ENCODE results near the gene RFTN1.

The RFTN1 gene

DNA sequence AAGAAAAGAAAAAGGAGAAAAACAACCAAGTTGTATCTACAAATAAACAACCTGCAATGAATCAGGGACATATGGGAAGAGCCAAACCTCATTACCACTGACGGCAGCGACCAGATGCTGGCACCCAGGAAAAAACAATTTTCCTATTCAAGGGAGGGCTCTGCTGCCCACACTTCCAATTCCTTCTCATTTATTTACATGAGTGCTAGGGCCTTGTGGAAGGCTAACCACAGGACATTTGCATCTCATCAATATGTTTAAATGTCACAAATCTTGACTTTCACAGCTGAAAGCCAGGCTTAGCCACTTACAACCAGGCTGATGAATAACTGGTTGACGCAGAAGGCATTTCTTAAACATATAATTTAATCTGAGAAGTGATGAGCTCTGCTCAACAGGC is 36.0 kb downstream of the RFTN1 start:
- TF ChIP-seq, protein P1, sequence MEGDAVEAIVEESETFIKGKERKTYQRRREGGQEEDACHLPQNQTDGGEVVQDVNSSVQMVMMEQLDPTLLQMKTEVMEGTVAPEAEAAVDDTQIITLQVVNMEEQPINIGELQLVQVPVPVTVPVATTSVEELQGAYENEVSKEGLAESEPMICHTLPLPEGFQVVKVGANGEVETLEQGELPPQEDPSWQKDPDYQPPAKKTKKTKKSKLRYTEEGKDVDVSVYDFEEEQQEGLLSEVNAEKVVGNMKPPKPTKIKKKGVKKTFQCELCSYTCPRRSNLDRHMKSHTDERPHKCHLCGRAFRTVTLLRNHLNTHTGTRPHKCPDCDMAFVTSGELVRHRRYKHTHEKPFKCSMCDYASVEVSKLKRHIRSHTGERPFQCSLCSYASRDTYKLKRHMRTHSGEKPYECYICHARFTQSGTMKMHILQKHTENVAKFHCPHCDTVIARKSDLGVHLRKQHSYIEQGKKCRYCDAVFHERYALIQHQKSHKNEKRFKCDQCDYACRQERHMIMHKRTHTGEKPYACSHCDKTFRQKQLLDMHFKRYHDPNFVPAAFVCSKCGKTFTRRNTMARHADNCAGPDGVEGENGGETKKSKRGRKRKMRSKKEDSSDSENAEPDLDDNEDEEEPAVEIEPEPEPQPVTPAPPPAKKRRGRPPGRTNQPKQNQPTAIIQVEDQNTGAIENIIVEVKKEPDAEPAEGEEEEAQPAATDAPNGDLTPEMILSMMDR (IDR thresholded peaks at IDR 0.05; ENCODE audit: low read depth, low read length), result no peak
- no peak overlapping the region for H3K4me3 ChIP-seq (ENCODE audit: low read depth, low read length)

DNA sequence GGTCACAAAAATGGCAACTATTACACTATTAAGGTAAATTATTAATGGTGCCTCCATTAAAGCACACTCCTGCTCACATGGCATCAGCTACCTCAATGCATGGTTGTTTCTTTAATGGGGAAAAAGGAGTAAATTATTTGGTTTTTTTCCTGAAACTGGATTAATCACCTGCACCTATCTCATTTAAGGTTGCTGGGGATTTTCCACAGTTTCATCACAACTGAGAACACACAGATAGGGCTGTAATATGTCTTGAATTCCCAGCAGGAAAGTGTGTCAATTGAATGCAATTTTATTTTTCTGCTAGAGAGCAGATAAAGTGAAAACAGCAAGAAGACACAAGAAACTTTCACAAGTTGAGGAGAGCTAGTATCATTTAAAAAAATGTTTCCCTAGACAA is 36.4 kb downstream of the RFTN1 start:
- H3K4me3 ChIP-seq (ENCODE audit: low read depth, low read length), result no peak overlapping the region
- TF ChIP-seq, protein P1 (IDR thresholded peaks at IDR 0.05; ENCODE audit: low read depth, low read length), result no peak

DNA sequence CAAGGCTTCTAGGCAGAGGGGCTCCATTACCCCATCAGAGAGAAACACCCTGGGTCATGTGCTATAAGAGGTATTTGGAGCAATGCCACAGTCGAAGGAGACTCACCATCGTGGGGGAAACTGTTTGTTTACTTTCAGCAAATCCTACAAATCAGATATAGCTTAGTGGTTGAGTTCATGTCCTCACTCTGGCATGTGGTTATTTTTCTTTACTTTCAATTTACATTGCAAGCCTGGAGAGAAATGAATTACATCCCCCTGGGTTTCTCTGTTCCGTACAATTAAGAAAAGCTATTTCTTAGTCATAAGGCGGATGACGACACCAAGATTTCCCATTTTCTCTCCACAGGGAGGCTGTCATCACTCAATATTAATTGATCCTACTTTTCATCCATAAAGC is 36.9 kb downstream of the RFTN1 start:
- TF ChIP-seq, protein P1 (IDR thresholded peaks at IDR 0.05; ENCODE audit: low read depth, low read length), result no peak

GRCh38 chr3:16475766-16476165 is 37.7 kb downstream of the RFTN1 start:
- TF ChIP-seq, protein P1 (IDR thresholded peaks at IDR 0.05; ENCODE audit: low read depth, low read length), result no peak
- H3K4me3 ChIP-seq (ENCODE audit: low read depth, low read length), result no peak overlapping the region

More for the DNA sequence above, 36.9 kb downstream of the RFTN1 start:
- no peak overlapping the region for H3K4me3 ChIP-seq (ENCODE audit: low read depth, low read length)

DNA sequence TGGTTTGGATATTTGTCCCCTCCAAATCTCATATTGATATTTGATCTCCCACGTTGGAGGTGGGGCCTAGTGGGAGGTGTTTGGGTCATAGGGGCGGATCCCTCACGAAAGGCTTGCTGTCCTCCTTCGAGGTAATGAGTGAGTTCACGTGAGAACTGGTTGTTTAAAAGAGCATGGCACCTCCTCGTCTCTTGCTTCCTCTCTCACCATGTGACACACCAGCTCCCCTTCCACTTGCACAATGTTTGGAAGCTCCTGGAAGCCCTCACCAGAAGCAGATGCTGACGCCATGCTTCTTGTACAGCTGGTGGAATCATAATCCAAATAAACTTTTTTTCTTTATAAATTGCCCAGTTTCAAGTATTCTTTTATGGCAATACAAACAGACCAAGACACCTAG is 38.6 kb downstream of the RFTN1 start:
- no peak overlapping the region for H3K4me3 ChIP-seq (ENCODE audit: low read depth, low read length)
- TF ChIP-seq, protein P1 (IDR thresholded peaks at IDR 0.05; ENCODE audit: low read depth, low read length), result no peak

DNA sequence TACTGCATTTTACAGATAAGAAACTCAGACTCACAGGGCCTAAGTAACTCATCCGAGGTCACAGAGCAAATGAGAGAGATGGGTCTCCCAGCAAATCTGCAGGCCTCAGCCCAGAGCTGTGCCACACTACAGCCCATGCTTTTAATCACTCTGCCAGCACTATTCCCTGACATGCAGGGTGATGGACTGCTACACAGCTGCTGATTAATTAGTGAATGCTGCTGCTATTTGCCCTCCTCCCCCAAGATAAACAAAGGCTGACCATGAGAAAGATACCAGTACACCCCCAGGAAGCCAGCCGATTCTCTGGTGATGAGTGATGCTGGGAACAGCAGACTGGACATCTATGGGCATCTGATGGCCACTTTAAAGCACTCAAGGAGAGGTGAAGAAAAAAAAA is 39.3 kb downstream of the RFTN1 start:
- TF ChIP-seq, protein P1 (IDR thresholded peaks at IDR 0.05; ENCODE audit: low read depth, low read length), result no peak

DNA sequence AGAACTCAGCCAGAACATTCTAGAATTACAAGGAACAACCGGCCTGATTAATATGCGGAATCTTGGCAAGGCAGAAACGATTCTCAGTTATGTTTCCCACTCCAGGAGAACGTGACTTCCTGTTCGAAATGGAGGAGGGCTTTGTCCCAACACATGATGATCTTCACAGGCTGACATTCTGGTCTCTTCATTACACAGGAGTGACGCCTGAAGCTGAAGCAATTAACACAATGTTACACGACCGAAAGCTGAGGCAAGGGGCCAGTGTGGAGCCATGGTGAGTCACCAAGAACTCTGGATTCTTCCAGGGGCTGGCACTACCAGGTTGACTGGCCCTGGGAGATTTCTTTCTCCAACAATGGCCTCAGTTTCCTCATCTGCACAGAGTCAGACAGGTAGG is 40.9 kb downstream of the RFTN1 start:
- TF ChIP-seq, protein P1 (IDR thresholded peaks at IDR 0.05; ENCODE audit: low read depth, low read length), result no peak
- H3K4me3 ChIP-seq (ENCODE audit: low read depth, low read length), result no peak overlapping the region

More for the DNA sequence above, 39.3 kb downstream of the RFTN1 start:
- no peak overlapping the region for H3K4me3 ChIP-seq (ENCODE audit: low read depth, low read length)

All from WI38 (cell line).